ENCODE results near the gene MYO10. TPM values are rescaled to one million over a fixed set of nuclear protein-coding genes. Genes with fewer than 3 reads are reported as not detected.

Gene MYO10
- total RNA-seq, 1 experiment from 2014 or later: 9.3 TPM

DNA sequence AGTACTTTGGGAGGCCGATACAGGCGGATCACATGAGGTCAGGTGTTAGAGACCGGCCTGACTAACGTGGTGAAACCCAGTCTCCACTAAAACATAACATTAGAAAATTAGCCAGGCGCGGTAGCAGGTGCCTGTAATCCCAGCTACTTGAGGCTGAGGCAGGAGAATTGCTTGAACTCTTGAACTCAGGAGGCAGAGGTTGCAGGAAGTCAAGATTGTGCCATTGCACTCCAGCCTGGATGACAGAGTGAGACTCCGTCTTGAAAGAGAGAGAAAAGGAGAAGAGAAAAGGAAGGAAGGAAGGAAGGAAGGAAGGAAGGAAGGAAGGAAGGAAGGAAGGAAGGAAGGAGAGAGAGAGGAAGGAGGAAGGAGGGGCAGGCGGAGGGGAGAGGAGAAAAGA is 45.1 kb downstream of the MYO10 start:
- Histone ChIP-seq H3K36me3 (no peaks in the 10 kb centered on the region), H3K27ac (no peak overlapping the region), H3K4me1 (peaks cover 45% of the 10 kb centered on the region), H3K27me3 (no peaks in the 10 kb centered on the region), H3K4me3 (no peak overlapping the region), H3K9me3 (replicated peaks) (no peaks in the 10 kb centered on the region)
- DNase-seq: peak; percentile 5 to 36

GRCh38 chr5:16889972-16890519 is 46.0 kb downstream of the MYO10 start:
- Histone ChIP-seq H3K27ac (peak overlapping the region; percentile 18), H3K4me3 (no peak overlapping the region), H3K36me3 (no peaks in the 10 kb centered on the region), H3K4me1 (peaks cover 45% of the 10 kb centered on the region), H3K9me3 (replicated peaks) (no peaks in the 10 kb centered on the region), H3K27me3 (no peaks in the 10 kb centered on the region)
- peak; percentile 4 to 36 for DNase-seq

- peak overlapping the region; percentile 18 for H3K27ac ChIP-seq
- H3K4me1 ChIP-seq: peaks cover 41% of the 10 kb centered on the region
- no peaks in the 10 kb centered on the region for H3K27me3 ChIP-seq
Observed at GRCh38 chr5:16889203-16889971, 46.7 kb downstream of the MYO10 start.

GRCh38 chr5:16888694-16889124 is 47.4 kb downstream of the MYO10 start:
- Histone ChIP-seq H3K4me3 (no peak overlapping the region), H3K36me3 (no peaks in the 10 kb centered on the region), H3K27me3 (no peaks in the 10 kb centered on the region), H3K9me3 (replicated peaks) (no peaks in the 10 kb centered on the region), H3K4me1 (peaks cover 41% of the 10 kb centered on the region), H3K27ac (no peak overlapping the region)
- peak; percentile 8 to 40 for DNase-seq

More at GRCh38 chr5:16889203-16889971, 46.7 kb downstream of the MYO10 start:
- DNase-seq: peak; percentile 19 to 60
- Histone ChIP-seq H3K4me3 (no peak overlapping the region), H3K9me3 (replicated peaks) (no peaks in the 10 kb centered on the region), H3K36me3 (no peaks in the 10 kb centered on the region)

DNA sequence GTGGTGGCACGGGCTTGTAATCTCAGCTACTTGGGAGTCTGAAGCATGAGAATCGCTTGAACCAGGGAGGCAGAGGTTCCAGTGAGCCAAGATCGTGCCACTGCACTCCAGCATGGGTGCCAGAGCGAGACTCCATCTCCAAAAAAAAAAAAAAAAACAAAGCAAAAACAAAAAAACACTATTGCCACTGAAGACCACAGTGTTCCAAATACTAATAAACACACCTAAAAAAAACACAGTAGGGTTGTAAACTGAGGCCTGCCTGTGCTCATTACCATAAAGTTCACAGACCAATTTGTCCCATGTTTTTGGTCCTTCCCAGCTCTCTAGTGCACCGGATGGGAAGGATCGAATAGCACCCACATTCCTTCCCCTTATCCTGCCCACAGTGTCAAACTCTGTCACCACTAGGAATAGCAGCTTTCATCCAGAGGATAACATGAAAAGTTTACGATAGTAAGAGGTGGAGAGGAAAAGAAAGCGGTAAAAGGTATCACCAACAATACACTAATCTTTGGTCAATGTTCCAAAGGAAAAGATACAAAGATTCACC is 49.2 kb downstream of the MYO10 start:
- H3K4me3 ChIP-seq: peak overlapping the region; percentile 10; the same call in 1 of the 2 replicates
- peak; percentile 7 to 41 for DNase-seq
- H3K36me3 ChIP-seq: no peaks in the 10 kb centered on the region
- H3K27me3 ChIP-seq: no peaks in the 10 kb centered on the region
- H3K4me1 ChIP-seq: peaks cover 47% of the 10 kb centered on the region
- peak overlapping the region; percentile 69 for H3K27ac ChIP-seq
- no peaks in the 10 kb centered on the region for H3K9me3 ChIP-seq (replicated peaks)

- Histone ChIP-seq H3K9me3 (replicated peaks) (no peaks in the 10 kb centered on the region), H3K27me3 (no peaks in the 10 kb centered on the region), H3K4me1 (peaks cover 50% of the 10 kb centered on the region), H3K4me3 (peak overlapping the region; percentile 10; the same call in 1 of the 2 replicates), H3K27ac (peak overlapping the region; percentile 69), H3K36me3 (no peaks in the 10 kb centered on the region)
- peak; percentile 55 to 69 for DNase-seq
Observed at GRCh38 chr5:16886366-16886736, 49.7 kb downstream of the MYO10 start.

DNA sequence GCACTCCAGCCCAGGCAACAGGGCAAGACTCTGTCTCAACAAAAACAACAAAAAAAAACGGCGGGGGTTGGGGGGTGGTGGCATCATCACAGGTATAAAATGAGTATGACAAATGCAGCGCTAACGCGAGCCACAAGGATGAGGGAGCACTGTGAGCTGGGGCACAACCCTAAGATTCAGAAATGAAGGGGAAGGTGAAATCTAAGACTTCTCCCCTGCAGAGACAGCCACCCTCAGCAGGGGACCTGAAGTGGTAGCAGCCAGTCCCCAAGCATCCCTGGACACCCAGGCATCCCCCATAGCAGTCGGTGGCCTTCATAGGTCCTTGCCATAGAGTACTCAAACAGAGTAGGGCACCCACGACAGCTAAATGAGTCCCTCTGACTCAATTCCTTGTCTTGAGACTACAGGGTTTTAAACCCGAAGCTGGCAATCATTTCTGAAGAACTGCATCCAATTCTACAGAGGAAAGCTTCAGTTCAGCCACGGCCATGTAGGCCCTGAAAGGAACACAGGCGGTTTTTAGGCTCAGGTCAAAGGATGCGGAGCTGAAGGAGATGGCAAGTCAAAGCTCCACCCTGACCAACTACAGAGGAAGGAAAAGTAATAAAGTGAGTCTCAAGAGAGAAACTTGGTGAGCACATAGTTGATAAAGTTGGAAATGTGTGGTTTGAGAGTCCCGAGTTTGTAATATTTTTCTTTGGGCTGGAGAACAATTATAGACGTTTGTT is 50.3 kb downstream of the MYO10 start:
- Histone ChIP-seq H3K4me3 (peak overlapping the region; percentile 10; the same call in 1 of the 2 replicates), H3K36me3 (no peaks in the 10 kb centered on the region), H3K27me3 (no peaks in the 10 kb centered on the region), H3K9me3 (replicated peaks) (no peaks in the 10 kb centered on the region), H3K4me1 (peaks cover 53% of the 10 kb centered on the region), H3K27ac (peak overlapping the region; percentile 69)
- DNase-seq: no peak

DNA sequence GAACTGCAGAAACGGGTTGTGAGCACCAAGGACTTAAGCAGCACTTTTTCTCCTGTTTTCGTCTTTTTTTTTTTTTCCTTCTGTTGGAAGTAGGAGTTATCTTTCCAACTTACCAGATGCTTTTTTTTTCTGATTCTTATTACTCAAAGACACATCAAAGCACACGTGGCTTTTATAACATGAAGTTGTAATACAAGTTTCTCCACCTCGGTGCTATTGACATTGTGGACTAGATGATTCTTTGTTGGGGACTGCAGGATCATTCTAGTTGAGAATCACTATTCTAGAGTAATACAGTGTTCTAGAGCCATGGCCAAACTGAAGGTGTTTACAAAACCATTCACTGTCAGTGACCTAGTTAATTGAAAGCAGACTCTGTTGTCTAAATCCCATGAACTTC is 51.5 kb downstream of the MYO10 start:
- Histone ChIP-seq H3K27me3 (no peaks in the 10 kb centered on the region), H3K27ac (no peak overlapping the region), H3K4me3 (no peak overlapping the region), H3K36me3 (no peaks in the 10 kb centered on the region), H3K9me3 (replicated peaks) (no peaks in the 10 kb centered on the region), H3K4me1 (peaks cover 47% of the 10 kb centered on the region)
- no peak for DNase-seq

- Histone ChIP-seq H3K4me1 (peaks cover 41% of the 10 kb centered on the region), H3K4me3 (no peak overlapping the region), H3K27me3 (no peaks in the 10 kb centered on the region), H3K27ac (no peak overlapping the region), H3K9me3 (replicated peaks) (no peaks in the 10 kb centered on the region), H3K36me3 (no peaks in the 10 kb centered on the region)
- DNase-seq: peak; percentile 36 to 69
Observed at GRCh38 chr5:16883806-16884205, 52.3 kb downstream of the MYO10 start.

- H3K4me1 ChIP-seq: peaks cover 38% of the 10 kb centered on the region
- H3K9me3 ChIP-seq (replicated peaks): no peaks in the 10 kb centered on the region
- no peak overlapping the region for H3K4me3 ChIP-seq
- no peaks in the 10 kb centered on the region for H3K27me3 ChIP-seq
- H3K27ac ChIP-seq: no peak overlapping the region
- no peaks in the 10 kb centered on the region for H3K36me3 ChIP-seq
- DNase-seq: no peak
Observed at GRCh38 chr5:16883176-16883575, 52.9 kb downstream of the MYO10 start.

DNA sequence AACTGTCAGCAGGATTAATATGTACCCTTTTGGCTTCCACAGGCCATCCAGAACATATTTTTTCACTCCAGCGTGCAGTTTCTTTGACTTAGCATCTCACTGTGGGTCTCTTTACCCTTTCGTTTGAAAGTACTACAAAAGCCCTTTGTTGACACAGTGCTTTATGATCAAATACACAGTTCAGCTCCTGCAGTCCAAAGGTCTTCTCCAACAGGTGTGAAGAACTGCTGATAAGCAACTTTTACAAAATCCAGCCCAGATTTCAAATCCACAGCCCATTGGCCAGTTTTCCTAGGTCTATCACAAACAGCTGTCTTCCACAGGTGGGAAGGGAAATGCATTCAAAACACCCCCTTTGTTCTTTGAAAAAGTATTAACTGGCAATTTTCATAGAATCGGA is 54.8 kb downstream of the MYO10 start:
- Histone ChIP-seq H3K36me3 (no peaks in the 10 kb centered on the region), H3K4me1 (peaks cover 27% of the 10 kb centered on the region), H3K4me3 (no peak overlapping the region), H3K27ac (peak overlapping the region; percentile 13; the same call in 1 of the 2 replicates), H3K9me3 (replicated peaks) (no peaks in the 10 kb centered on the region), H3K27me3 (no peaks in the 10 kb centered on the region)
- no peak for DNase-seq

DNA sequence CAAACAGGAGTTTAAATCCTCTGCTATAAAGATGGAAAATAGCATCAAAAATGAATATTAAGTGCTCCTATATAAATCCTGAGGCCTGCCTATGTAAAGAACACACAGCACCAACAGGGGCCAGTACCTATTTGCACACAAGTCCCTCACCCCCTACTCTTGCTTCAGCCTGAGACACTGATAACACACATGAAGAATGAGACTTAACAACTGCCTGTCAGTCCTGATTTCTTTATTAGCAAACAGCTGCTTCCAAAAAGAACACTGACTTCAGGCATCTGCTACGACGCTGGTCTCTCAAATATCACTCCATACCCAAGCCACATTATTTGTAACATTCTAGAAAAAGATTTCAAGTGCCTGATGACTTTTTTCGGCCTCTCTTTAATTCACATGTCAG is 55.5 kb downstream of the MYO10 start:
- H3K27ac ChIP-seq: peak overlapping the region; percentile 13; the same call in 1 of the 2 replicates
- DNase-seq: peak in 1 of 2 experiments; percentile 57

DNA sequence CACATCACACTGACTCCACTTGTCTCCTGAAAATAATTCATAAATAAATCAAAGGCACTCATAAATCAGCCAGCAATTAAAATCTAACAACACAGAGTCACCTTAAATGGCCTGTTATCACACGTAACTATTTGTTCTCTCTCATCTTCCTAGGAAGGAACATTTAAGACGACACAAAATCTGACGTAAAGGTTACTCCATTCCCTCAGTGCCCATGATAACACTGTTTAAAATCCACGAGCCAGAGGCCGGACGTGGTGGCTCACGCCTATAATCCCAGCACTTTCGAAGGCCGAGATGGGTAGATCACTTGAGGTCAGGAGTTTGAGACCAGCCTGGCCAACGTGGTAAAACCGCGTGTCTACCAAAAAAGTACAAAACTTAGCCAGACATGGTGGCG is 56.4 kb downstream of the MYO10 start:
- no peaks in the 10 kb centered on the region for H3K36me3 ChIP-seq
- peaks cover 21% of the 10 kb centered on the region for H3K4me1 ChIP-seq
- H3K4me3 ChIP-seq: no peak overlapping the region
- no peak overlapping the region for H3K27ac ChIP-seq
- H3K27me3 ChIP-seq: no peaks in the 10 kb centered on the region
- no peak for DNase-seq
- no peaks in the 10 kb centered on the region for H3K9me3 ChIP-seq (replicated peaks)

More for the DNA sequence above, 55.5 kb downstream of the MYO10 start:
- Histone ChIP-seq H3K4me1 (peaks cover 21% of the 10 kb centered on the region), H3K36me3 (no peaks in the 10 kb centered on the region), H3K9me3 (replicated peaks) (no peaks in the 10 kb centered on the region), H3K4me3 (no peak overlapping the region), H3K27me3 (no peaks in the 10 kb centered on the region)

GRCh38 chr5:16879191-16879590 is 56.9 kb downstream of the MYO10 start:
- no peak for DNase-seq
- no peaks in the 10 kb centered on the region for H3K27me3 ChIP-seq
- no peak overlapping the region for H3K4me3 ChIP-seq
- peaks cover 21% of the 10 kb centered on the region for H3K4me1 ChIP-seq
- H3K36me3 ChIP-seq: no peaks in the 10 kb centered on the region
- no peaks in the 10 kb centered on the region for H3K9me3 ChIP-seq (replicated peaks)
- no peak overlapping the region for H3K27ac ChIP-seq

All from SJCRH30 (cell line).